Glomerular endothelial cell (primary cell): Measurements from ENCODE around the gene ADGRG6. TPM values are rescaled to one million over a fixed set of nuclear protein-coding genes. Genes with fewer than 3 reads are reported as not detected.
"Not testable (repeated sequence)": the region's sequence is repeated elsewhere in the genome, so short reads cannot be mapped to it uniquely, and the experiment has no call there.

ENCODE experiments used
- DNase-seq: peaks from one replicate; pipeline ENCODE4 v3.0.0-alpha.2; 2011; ENCODE audit warnings: low read depth, low spot score; ENCODE audit errors: extremely low read depth
- total RNA-seq: library from RNA; depleted of rRNA; stranded (reverse); fragments of >200 nt; gene quantifications from 2 replicates; pipeline ENCODE4 v1.2.3, GENCODE V29; 2015

ADGRG6 gene
- total RNA-seq: 65.2 and 79.5 TPM in 2 replicates

- DNase-seq: no peak
Observed at GRCh38 chr6:142301651-142302391, at the start of gene ADGRG6. TSS of gene ADGRG6 (plus strand) at chr6:142302007. CDS start at chr6:142302330, 323 bp downstream.

GRCh38 chr6:142254513-142254912, 47.3 kb upstream of the ADGRG6 start:
- DNase-seq: no peak

GRCh38 chr6:142255785-142256184, 46.0 kb upstream of the ADGRG6 start:
- no peak for DNase-seq

GRCh38 chr6:142258305-142258704, 43.5 kb upstream of the ADGRG6 start:
- no peak for DNase-seq

GRCh38 chr6:142258757-142259156, 43.0 kb upstream of the ADGRG6 start:
- DNase-seq: no peak

GRCh38 chr6:142260748-142261147, 41.1 kb upstream of the ADGRG6 start:
- DNase-seq: no peak

GRCh38 chr6:142262231-142262630, 39.6 kb upstream of the ADGRG6 start:
- DNase-seq: no peak

- DNase-seq: no peak
Observed at GRCh38 chr6:142265476-142265875, 36.3 kb upstream of the ADGRG6 start.

- DNase-seq: no peak
Observed at GRCh38 chr6:142266060-142266459, 35.7 kb upstream of the ADGRG6 start.

GRCh38 chr6:142271476-142271875, 30.3 kb upstream of the ADGRG6 start:
- no peak for DNase-seq

- no peak for DNase-seq
Observed at GRCh38 chr6:142274656-142275055, 27.2 kb upstream of the ADGRG6 start.

GRCh38 chr6:142275236-142276006, 26.4 kb upstream of the ADGRG6 start:
- no peak for DNase-seq

- no peak for DNase-seq
Observed at GRCh38 chr6:142276256-142276655, 25.6 kb upstream of the ADGRG6 start.

GRCh38 chr6:142279350-142280180, 22.2 kb upstream of the ADGRG6 start:
- no peak for DNase-seq

GRCh38 chr6:142280265-142280664, 21.5 kb upstream of the ADGRG6 start:
- DNase-seq: no peak

GRCh38 chr6:142280927-142281326, 20.9 kb upstream of the ADGRG6 start:
- DNase-seq: no peak

- DNase-seq: not testable (repeated sequence)
Observed at GRCh38 chr6:142283138-142283537, 18.7 kb upstream of the ADGRG6 start.

GRCh38 chr6:142284419-142284818, 17.4 kb upstream of the ADGRG6 start:
- DNase-seq: no peak

GRCh38 chr6:142285235-142286087, 16.3 kb upstream of the ADGRG6 start:
- DNase-seq: no peak

GRCh38 chr6:142286088-142286409, 15.8 kb upstream of the ADGRG6 start:
- DNase-seq: no peak
